ENCODE data around the gene DOCK10. TPM values are rescaled to one million over a fixed set of nuclear protein-coding genes. Genes with fewer than 3 reads are reported as not detected.

Gene DOCK10
- total and polyA plus RNA-seq, 2 donors (not counting 1 experiment from before 2014, with no cell fraction given), result 49.5 to 139 TPM

GRCh38 chr2:225002656-225003045, 39.6 kb downstream of the DOCK10 start:
- Mint-ChIP-seq H3K9me3 (ENCODE audit: insufficient read depth) (no peaks in the 10 kb centered on the region), H3K27ac (peak overlapping the region; percentile 90)

More at GRCh38 chr2:225002656-225003045, 39.6 kb downstream of the DOCK10 start:
- Histone ChIP-seq H2AFZ (ENCODE audit: insufficient read depth, low read depth, low read length, poor library complexity, severe bottlenecking) (no peak overlapping the region), H3K27ac (ENCODE audit: low read length in 2 of 2) (peak overlapping the region; percentile 22 to 51), H3K4me2 (replicated peaks; ENCODE audit: low read depth, low read length, poor library complexity, severe bottlenecking) (peak overlapping the region; percentile 50), H3K9me3 (ENCODE audit: control extremely low read depth in 1 of 3, control insufficient read depth in 2 of 3, insufficient read depth in 1 of 3, low read length in 2 of 3) (no peaks in the 10 kb centered on the region), H4K20me1 (ENCODE audit: control insufficient read depth, insufficient read depth, low read length, poor library complexity, severe bottlenecking) (peaks cover 5% of the 10 kb centered on the region), H3K9ac (ENCODE audit: low read length) (no peak overlapping the region), H3K79me2 (ENCODE audit: control insufficient read depth, insufficient read depth, low read length) (peaks cover 56% of the 10 kb centered on the region), H3K4me1 (ENCODE audit: control insufficient read depth in 2 of 2, insufficient read depth in 2 of 2, low read length in 2 of 2) (peaks cover 19% of the 10 kb centered on the region in 2 donors), H3K4me3 (ENCODE audit: control extremely low read depth in 1 of 5, extremely low read depth in 1 of 5, insufficient read depth in 1 of 5, low read depth in 2 of 5, low read length in 4 of 5) (no peak overlapping the region), H3K36me3 (replicated peaks in 1 of 2; ENCODE audit: control extremely low read depth in 1 of 2, control insufficient read depth in 1 of 2, extremely low read depth in 1 of 2, insufficient read depth in 2 of 2, low read length in 1 of 2) (no peaks in the 10 kb centered on the region), H3K27me3 (replicated peaks in 1 of 4; ENCODE audit: control extremely low read depth in 1 of 4, control insufficient read depth in 3 of 4, insufficient read depth in 4 of 4, low read length in 3 of 4) (no peaks in the 10 kb centered on the region)
- peak; percentile 77 for DNase-seq
- Mint-ChIP-seq H3K27me3 (no peaks in the 10 kb centered on the region), H3K4me3 (peak overlapping the region; percentile 53), H3K4me1 (peaks cover 27% of the 10 kb centered on the region)
- ChIA-PET CTCF (interaction anchor here (0.7 to 6.1 kb wide), 47 partner anchors 8 to 662 kb away, joined by 3 to 124 read pairs (median 6); partner anchors contain the start of gene DOCK10), POLR2A (interaction anchor here (1.0 to 1.9 kb wide), 3 partner anchors 45 to 76 kb away, joined by 3 to 4 read pairs (median 4); no protein-coding TSS in a partner anchor)
- intact Hi-C loops (cut with micrococcal nuclease), result loop anchor here (1.0 to 10.0 kb wide), 10 partner anchors 38 to 658 kb away; no protein-coding TSS in a partner anchor
- TF ChIP-seq EZH2 (IDR thresholded peaks at IDR 0.05; ENCODE audit: borderline replicate concordance, insufficient read depth, low read depth, low read length, poor library complexity, severe bottlenecking) (no peak), CTCF (IDR thresholded peaks at IDR 0.05) (no peak)
- 19% methylated on average over 4 of the region's 5 CpGs for WGBS (ENCODE audit: insufficient coverage)
- ATAC-seq (ENCODE audit: low read depth), result peak; percentile 90
